ENCODE results near the gene NCBP2L.

Gene NCBP2L

DNA sequence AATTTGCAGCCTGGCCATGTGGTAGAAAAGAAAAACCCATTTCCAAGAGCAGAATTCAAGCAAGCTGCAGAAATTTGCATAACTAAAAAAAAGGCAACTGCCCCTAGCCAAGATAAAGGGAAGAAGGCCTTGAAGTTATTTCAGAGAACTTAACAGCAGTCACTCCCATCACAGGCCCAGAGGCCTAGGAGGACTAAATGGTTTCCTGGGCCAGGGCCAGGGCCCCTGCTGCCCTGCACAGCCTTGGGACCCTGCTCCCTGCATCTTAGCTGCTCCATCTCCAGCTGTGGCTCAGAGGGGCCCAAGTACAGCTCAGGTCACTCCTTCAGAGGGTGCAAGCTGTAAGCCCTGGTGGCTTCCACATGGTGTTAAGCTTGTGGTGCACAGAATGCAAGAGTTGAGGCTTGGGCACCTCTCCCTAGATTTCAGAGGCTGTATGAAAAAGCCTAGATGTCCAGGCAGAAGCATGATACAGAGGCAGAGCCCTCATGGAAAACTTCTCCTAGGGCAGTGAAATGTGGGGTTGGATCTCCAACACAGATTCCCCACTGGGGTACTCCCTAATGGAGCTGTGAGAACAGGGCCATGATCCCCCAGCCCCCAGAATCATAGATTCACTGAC, 41.5 kb downstream of the NCBP2L start:
- no peak for DNase-seq

GRCh38 chrX:107823042-107823441, 45.5 kb downstream of the NCBP2L start:
- DNase-seq = no peak

DNA sequence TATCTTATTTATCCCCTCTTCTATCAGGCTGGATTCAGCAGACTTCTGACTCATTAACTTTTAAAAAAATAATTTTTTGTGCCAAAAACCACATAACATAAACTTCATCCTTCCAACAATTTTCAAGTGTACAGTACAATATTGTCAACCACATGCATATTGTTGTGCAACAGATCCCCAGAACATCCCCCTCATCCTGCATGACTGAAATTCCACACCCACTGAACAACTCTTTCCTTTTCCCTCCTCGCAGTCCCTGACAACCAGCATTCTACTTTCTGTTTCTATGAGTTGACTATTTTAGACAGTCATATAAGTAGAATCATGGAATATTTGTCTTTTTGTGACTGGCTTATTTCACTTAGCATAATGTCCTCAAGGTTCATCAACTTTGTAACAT, 45.9 kb downstream of the NCBP2L start:
- DNase-seq = no peak

DNA sequence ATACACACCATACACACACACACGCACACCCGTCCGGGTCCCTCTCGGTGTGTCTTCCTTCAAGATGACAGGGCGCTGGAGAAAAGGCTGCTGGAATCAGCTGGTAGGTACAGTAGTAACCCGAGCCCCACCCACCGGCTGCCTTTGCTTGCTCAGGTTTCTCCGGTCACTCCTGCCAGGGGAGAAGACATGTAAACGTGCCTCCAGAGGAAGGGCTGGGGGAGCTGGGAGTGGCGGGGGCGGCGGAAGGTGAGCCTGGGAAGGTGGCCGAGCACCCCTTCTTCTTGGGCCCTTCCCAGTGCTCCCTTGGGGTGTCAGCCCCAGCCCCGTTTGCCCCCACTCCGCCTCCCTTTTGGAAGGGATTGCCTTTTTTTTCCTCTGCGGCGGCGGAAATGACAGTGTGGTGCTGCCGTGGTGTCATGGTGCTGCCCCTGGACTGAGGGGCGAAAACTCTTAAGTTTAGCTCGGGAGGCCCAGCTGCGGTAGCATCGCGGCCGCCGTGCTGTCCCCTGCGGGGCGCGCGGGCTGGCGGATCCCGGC, 48.2 kb downstream of the NCBP2L start, which contains the start of gene MID2:
TSS of gene MID2 (plus strand) at position 169 of the 540 bp plus-strand sequence. CDS start 561 bp downstream, outside the sequence.
- DNase-seq = peak; percentile 35

DNA sequence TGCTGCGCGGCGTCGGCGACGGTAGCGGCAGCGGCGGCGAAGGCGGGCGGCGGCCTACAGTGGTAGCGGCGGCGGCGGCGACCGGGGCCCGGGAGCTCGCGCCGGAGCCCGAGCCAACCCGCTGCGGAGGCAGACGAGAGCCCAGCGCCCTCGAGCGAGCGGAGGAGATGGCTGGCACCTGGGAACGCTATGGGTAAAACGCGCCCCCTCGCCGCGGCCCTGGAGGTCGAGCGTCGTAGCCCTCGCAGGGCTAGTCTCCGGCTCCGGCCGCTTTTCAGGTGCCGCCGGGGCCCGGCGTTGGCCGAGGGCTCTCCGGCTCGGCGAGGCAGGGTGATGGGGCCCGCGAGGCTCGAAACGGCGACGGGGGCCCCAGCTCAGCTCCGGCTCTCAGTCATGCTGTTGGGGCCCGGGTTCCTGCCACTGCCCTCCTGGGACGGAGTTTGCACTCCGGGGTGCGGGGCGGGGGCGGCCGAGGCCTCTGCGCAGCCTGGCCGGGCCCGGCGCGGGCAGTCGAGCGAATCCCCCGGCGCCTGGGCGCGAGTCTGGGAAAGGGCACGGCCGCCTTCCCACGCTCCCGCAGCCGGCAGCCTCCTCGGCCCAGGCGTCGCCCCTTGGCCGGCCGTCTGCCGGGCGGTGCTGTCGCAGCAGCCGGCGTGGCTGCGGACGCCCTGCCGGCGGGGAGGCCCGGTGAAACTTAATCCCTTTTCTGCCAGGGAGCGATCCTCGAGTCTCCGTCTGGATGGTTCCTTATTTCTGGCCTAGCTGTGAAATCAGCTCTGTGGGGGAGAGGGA, 48.9 kb downstream of the NCBP2L start:
- DNase-seq = peak; percentile 4

GRCh38 chrX:107827030-107827831, 49.7 kb downstream of the NCBP2L start:
- no peak for DNase-seq

DNA sequence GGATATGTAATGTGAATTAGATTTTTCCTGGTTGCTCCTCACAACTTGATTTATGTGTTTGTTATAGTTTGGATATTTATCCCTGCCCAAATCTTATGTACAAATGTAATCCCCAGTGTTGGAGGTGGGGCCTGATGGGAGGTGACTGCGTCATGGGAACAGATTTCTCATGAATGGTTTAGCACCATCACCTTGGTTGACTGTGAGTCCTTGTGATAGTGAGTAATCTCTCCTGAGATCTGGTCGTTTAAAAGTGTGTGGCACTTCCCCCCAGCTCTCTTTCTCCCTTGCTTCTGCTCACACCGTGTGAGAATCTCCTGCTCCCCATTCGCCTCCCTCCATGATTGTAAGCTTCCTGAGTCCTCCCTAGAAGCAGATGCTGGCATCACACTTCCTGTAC, 50.3 kb downstream of the NCBP2L start:
- DNase-seq = no peak

GRCh38 chrX:107829878-107830277, 52.3 kb downstream of the NCBP2L start:
- DNase-seq = no peak

GRCh38 chrX:107831071-107831730, 53.7 kb downstream of the NCBP2L start:
- no peak for DNase-seq

- no peak for DNase-seq
Observed at GRCh38 chrX:107834275-107835201, 57.0 kb downstream of the NCBP2L start.

- DNase-seq = no peak
Observed at GRCh38 chrX:107836958-107837357, 59.4 kb downstream of the NCBP2L start.

GRCh38 chrX:107840971-107841370, 63.4 kb downstream of the NCBP2L start:
- DNase-seq = no peak

GRCh38 chrX:107842715-107843400, 65.3 kb downstream of the NCBP2L start:
- DNase-seq = no peak
